IMR-90 (cell line): ENCODE results near the gene OMD. TPM values are rescaled to one million over a fixed set of nuclear protein-coding genes. Genes with fewer than 3 reads are reported as not detected.
A peak's percentile ranks its signal among the peaks of the same experiment; 100 is the strongest.

Experiments used
- ATAC-seq: fragments of 200-7000 bp; cut with Tn5 transposase; 2 replicates; pipeline ENCODE4 v1.9.1; 2020; ENCODE audit warnings: low read depth, mild to moderate bottlenecking, moderate library complexity
- BruUV-seq: library from RNA; stranded (reverse); fragments of 400-500 nt; replicated peaks from 2 replicates; lab custom pipeline; 2021; lab: Mats Ljungman, UMichigan
- CTCF ChIA-PET: fragments of 300-600 bp; formaldehyde crosslinking; extraction: SDS; loops from one replicate; lab custom pipeline; 2021; ENCODE audit warnings: antibody characterized with exemption; lab: Yijun Ruan, JAX
- POLR2A ChIA-PET: fragments of 300-600 bp; sonication (Branson Sonifier 250); formaldehyde crosslinking; loops from one replicate; lab custom pipeline; 2022; ENCODE audit warnings: antibody characterized with exemption; ENCODE audit not compliant: unreplicated experiment; lab: Charles Lee
- DNase-seq: peaks from one replicate; pipeline ENCODE4 v3.0.0; 2013
- H2AFZ ChIP-seq: replicated peaks from 2 replicates; pipeline ENCODE3; 2013; ENCODE audit warnings: low read length, mild to moderate bottlenecking; ENCODE audit not compliant: poor library complexity
- H2AK5ac ChIP-seq: 2 replicates; pipeline ENCODE4 v1.6.1; 2013; ENCODE audit warnings: low read depth, low read length, inconsistent platforms
- H2AK9ac ChIP-seq: replicated peaks from 2 replicates; pipeline ENCODE3; 2013; ENCODE audit warnings: mild to moderate bottlenecking, low read depth, low read length, moderate library complexity; ENCODE audit not compliant: poor library complexity
- H2BK120ac ChIP-seq: 2 replicates; pipeline ENCODE4 v1.6.1; 2013; ENCODE audit warnings: low read depth, low read length, inconsistent platforms
- H2BK15ac ChIP-seq: 3 replicates; pipeline ENCODE4 v1.6.1; 2013; ENCODE audit warnings: low read depth, low read length, inconsistent platforms
- H2BK20ac ChIP-seq: 2 replicates; pipeline ENCODE4 v1.6.1; 2013; ENCODE audit warnings: low read depth, mild to moderate bottlenecking, inconsistent platforms, low read length, moderate library complexity
- H2BK5ac ChIP-seq: 2 replicates; pipeline ENCODE4 v1.6.1; 2013; ENCODE audit warnings: mild to moderate bottlenecking, low read depth, low read length, inconsistent platforms; ENCODE audit not compliant: poor library complexity, severe bottlenecking
- H3K14ac ChIP-seq: replicated peaks from 2 replicates; pipeline ENCODE4 v1.6.1; 2013; ENCODE audit warnings: low read depth, low read length, inconsistent platforms
- H3K18ac ChIP-seq: 2 replicates; pipeline ENCODE4 v1.6.1; 2013; ENCODE audit warnings: low read depth, low read length, control low read depth
- H3K23ac ChIP-seq: 2 replicates; pipeline ENCODE4 v1.6.1; 2013; ENCODE audit warnings: low read depth, low read length, inconsistent platforms
- H3K27ac ChIP-seq: 2 replicates; pipeline ENCODE4 v1.5.1; 2013; ENCODE audit warnings: mild to moderate bottlenecking, control low read depth, low read length; ENCODE audit not compliant: insufficient read depth
- H3K27me3 ChIP-seq: 2 replicates; pipeline ENCODE4 v1.6.1; 2013; ENCODE audit warnings: low read length; ENCODE audit not compliant: control insufficient read depth, insufficient read depth
- H3K36me3 ChIP-seq: 2 replicates; pipeline ENCODE4 v1.6.1; 2013; ENCODE audit warnings: low read length, mixed read lengths; ENCODE audit not compliant: control insufficient read depth, insufficient read depth
- H3K4ac ChIP-seq: 2 replicates; pipeline ENCODE4 v1.6.1; 2013; ENCODE audit warnings: low read depth, low read length, inconsistent platforms
- H3K4me1 ChIP-seq: 2 replicates; pipeline ENCODE4 v1.6.1; 2013; ENCODE audit warnings: low read length, mixed read lengths; ENCODE audit not compliant: control insufficient read depth, insufficient read depth
- H3K4me2 ChIP-seq: 2 replicates; pipeline ENCODE4 v1.6.1; 2013; ENCODE audit warnings: low read depth, mild to moderate bottlenecking, control low read depth, low read length, moderate library complexity
- H3K4me3 ChIP-seq: 2 replicates; pipeline ENCODE4 v1.5.1; 2013; ENCODE audit warnings: low read depth, mild to moderate bottlenecking, control low read depth, low read length, moderate library complexity; ENCODE audit not compliant: insufficient read depth
- H3K56ac ChIP-seq: 2 replicates; pipeline ENCODE4 v1.6.1; 2013; ENCODE audit warnings: low read length, inconsistent platforms; ENCODE audit not compliant: insufficient read depth; ENCODE audit errors: extremely low read depth
- H3K79me1 ChIP-seq, 2 experiments: 2 replicates each; pipeline ENCODE4 v1.6.1; 2013; ENCODE audit warnings: low read length in 2 of 2, inconsistent platforms in 1 of 2, low read depth in 1 of 2
- H3K9ac ChIP-seq: 2 replicates; pipeline ENCODE4 v1.6.1; 2013; ENCODE audit warnings: low read depth, low read length, control low read depth
- H3K9me1 ChIP-seq: 2 replicates; pipeline ENCODE4 v1.6.1; 2013; ENCODE audit warnings: low read length, inconsistent platforms; ENCODE audit not compliant: insufficient read depth
- H3K9me3 ChIP-seq: 2 replicates; pipeline ENCODE4 v1.6.1; 2013; ENCODE audit warnings: low read length; ENCODE audit not compliant: control insufficient read depth, insufficient read depth
- H4K20me1 ChIP-seq: 2 replicates; pipeline ENCODE4 v1.6.1; 2013; ENCODE audit warnings: low read length, inconsistent platforms; ENCODE audit not compliant: insufficient read depth
- H4K5ac ChIP-seq: 2 replicates; pipeline ENCODE4 v1.6.1; 2013; ENCODE audit warnings: mild to moderate bottlenecking, low read depth, low read length, control low read depth
- H4K8ac ChIP-seq, 2 experiments: 2 replicates each; pipeline ENCODE4 v1.6.1; 2013; ENCODE audit warnings: low read depth in 2 of 2, low read length in 2 of 2, control low read depth in 1 of 2, inconsistent platforms in 1 of 2
- H4K91ac ChIP-seq: 2 replicates; pipeline ENCODE4 v1.6.1; 2013; ENCODE audit warnings: low read depth, low read length, inconsistent platforms; ENCODE audit not compliant: insufficient read depth
- BHLHE40 ChIP-seq: fragments of 150-350 bp; IDR thresholded peaks from 2 replicates; pipeline ENCODE4 v1.6.1; 2016; ENCODE audit warnings: mild to moderate bottlenecking, low read depth, low read length
- CEBPB ChIP-seq: IDR thresholded peaks from 2 replicates; pipeline ENCODE4 v1.6.1; 2012; ENCODE audit warnings: low read depth, low read length, improper control_type of control experiment
- CHD1 ChIP-seq: IDR thresholded peaks from 2 replicates; pipeline ENCODE4 v1.6.1; 2012; ENCODE audit warnings: low read depth, low read length, improper control_type of control experiment
- CTCF ChIP-seq: conservative IDR thresholded peaks from 2 replicates; pipeline ENCODE4 v1.5.1; 2012; ENCODE audit warnings: mild to moderate bottlenecking, low read depth, low read length, improper control_type of control experiment
- ELK1 ChIP-seq: fragments of 150-350 bp; IDR thresholded peaks from 2 replicates; pipeline ENCODE4 v1.6.1; 2016; ENCODE audit warnings: low read depth, mild to moderate bottlenecking, low read length, moderate library complexity, borderline replicate concordance
- FOS ChIP-seq: fragments of 150-350 bp; IDR thresholded peaks from 2 replicates; pipeline ENCODE4 v1.6.1; 2016; ENCODE audit warnings: low read depth, low read length
- MAFK ChIP-seq: IDR thresholded peaks from 2 replicates; pipeline ENCODE4 v1.6.1; 2012; ENCODE audit warnings: low read depth, low read length, improper control_type of control experiment
- MAZ ChIP-seq: IDR thresholded peaks from 2 replicates; pipeline ENCODE4 v1.6.1; 2012; ENCODE audit warnings: low read depth, mild to moderate bottlenecking, low read length, improper control_type of control experiment, moderate library complexity, borderline replicate concordance
- MXI1 ChIP-seq: IDR thresholded peaks from 2 replicates; pipeline ENCODE4 v1.6.1; 2012; ENCODE audit warnings: low read depth, mild to moderate bottlenecking, low read length, moderate library complexity, borderline replicate concordance
- NFE2L2 ChIP-seq: fragments of 150-350 bp; IDR thresholded peaks from 2 replicates; pipeline ENCODE4 v1.6.1; 2016; ENCODE audit warnings: low read depth, mild to moderate bottlenecking, low read length
- POLR2A ChIP-seq: IDR thresholded peaks from 2 replicates; pipeline ENCODE4 v1.6.1; 2012; ENCODE audit warnings: mild to moderate bottlenecking, low read depth, low read length
- RAD21 ChIP-seq: IDR thresholded peaks from 2 replicates; pipeline ENCODE4 v1.6.1; 2012; ENCODE audit warnings: low read length, improper control_type of control experiment
- RCOR1 ChIP-seq: IDR thresholded peaks from 2 replicates; pipeline ENCODE4 v1.6.1; 2012; ENCODE audit warnings: mild to moderate bottlenecking, low read length, improper control_type of control experiment; ENCODE audit not compliant: insufficient replicate concordance
- RFX5 ChIP-seq: IDR thresholded peaks from 2 replicates; pipeline ENCODE4 v1.8.0; 2012; ENCODE audit warnings: low read depth, mild to moderate bottlenecking, low read length, moderate library complexity
- SMC3 ChIP-seq: fragments of 150-350 bp; IDR thresholded peaks from 2 replicates; pipeline ENCODE4 v1.6.1; 2016; ENCODE audit warnings: low read depth, mild to moderate bottlenecking, antibody characterized with exemption, low read length, moderate library complexity
- USF2 ChIP-seq: fragments of 150-350 bp; IDR thresholded peaks from 2 replicates; pipeline ENCODE4 v1.6.1; 2017; ENCODE audit warnings: mild to moderate bottlenecking, antibody characterized with exemption, low read length, low read depth
- WGBS, 2 experiments: methylation state at CpG; one replicate each; pipeline versions ENCODE4 v1.1.5 to v1.1.7; 2013; ENCODE audit warnings: missing lambda C conversion rate in 2 of 2; ENCODE audit not compliant: insufficient read length in 1 of 2; ENCODE audit errors: extremely low coverage in 2 of 2; 5-methylcytosine and 5-hydroxymethylcytosine counted together
- dilution Hi-C: fragments of 300-500 bp; cut with HindIII; formaldehyde crosslinking; loops from one replicate; pipeline ENCODE4 v1.14.3; 2018; ENCODE audit warnings: low sequenced_read_pairs; ENCODE audit not compliant: unreplicated experiment
- in situ Hi-C: fragments of 300-500 bp; cut with MboI; formaldehyde crosslinking; loops from 3 replicates; pipeline ENCODE4 v1.14.3; 2019; ENCODE audit warnings: low sequenced_read_pairs, inconsistent platforms, mixed read lengths
- intact Hi-C: fragments of 100-400 bp; cut with micrococcal nuclease; formaldehyde crosslinking; loops from 2 replicates; pipeline ENCODE4 v1.10.0; 2022
- polyA plus RNA-seq, 3 experiments: library from polyadenylated mRNA; depleted of rRNA; stranded (reverse); fragments of >200 nt; gene quantifications; 2 replicates each; pipeline ENCODE4 v1.2.3, GENCODE V29; 2012; ENCODE audit warnings: low replicate concordance in 1 of 3
- total RNA-seq: library from RNA; depleted of rRNA; stranded (reverse); fragments of >200 nt; gene quantifications from 2 replicates; pipeline ENCODE4 v1.2.3, GENCODE V29; 2012

OMD gene
- total and polyA plus RNA-seq, 2 of the 4 experiments (the other 2 are of a cell fraction): not detected

GRCh38 chr9:92385953-92386352, 38.3 kb downstream of the OMD start:
- Histone ChIP-seq H3K4ac (no peak overlapping the region), H4K5ac (no peak overlapping the region), H3K4me3 (no peak overlapping the region), H2BK5ac (no peak overlapping the region), H3K27ac (no peak overlapping the region), H3K18ac (no peak overlapping the region), H3K36me3 (no peaks in the 10 kb centered on the region), H4K91ac (no peak overlapping the region), H3K9me1 (no peaks in the 10 kb centered on the region; the same call in 1 of the 2 replicates), H3K4me1 (no peaks in the 10 kb centered on the region; the same call in 1 of the 2 replicates), H3K9ac (no peak overlapping the region), H3K79me1 (no peaks in the 10 kb centered on the region), H3K56ac (no peak overlapping the region), H2AK9ac (no peak overlapping the region), H3K27me3 (no peaks in the 10 kb centered on the region), H2BK15ac (no peak overlapping the region), H4K20me1 (no peaks in the 10 kb centered on the region), H4K8ac (no peak overlapping the region), H2AK5ac (no peak overlapping the region), H3K4me2 (no peak overlapping the region), H3K23ac (no peak overlapping the region), H2AFZ (no peak overlapping the region), H3K14ac (no peak overlapping the region), H2BK20ac (0 out of 2 replicates have a peak overlapping the region, but pooled peaks have one; percentile 6), H2BK120ac (no peak overlapping the region), H3K9me3 (no peaks in the 10 kb centered on the region)
- BruUV-seq: no TSS peak
- dilution Hi-C loops (no loop called here), intact Hi-C loops (no loop called here), in situ Hi-C loops (no loop called here)
- ATAC-seq (no peak), DNase-seq (peak; percentile 29)
- no CpG with 5 or more reads among the region's 4 CpGs for WGBS, 2 experiments
- CTCF ChIA-PET: no interaction called here
- TF ChIP-seq MXI1: no peak
- TF ChIP-seq CHD1: no peak
- no peak for TF ChIP-seq USF2
- no peak for TF ChIP-seq RAD21
- TF ChIP-seq RCOR1: no peak
- no peak for TF ChIP-seq BHLHE40
- TF ChIP-seq NFE2L2: no peak
- no peak for TF ChIP-seq POLR2A
- no peak; the same call in 1 of the 2 replicates for TF ChIP-seq CEBPB
- no peak for TF ChIP-seq MAZ
- no peak for TF ChIP-seq FOS
- TF ChIP-seq ELK1: no peak
- no peak for TF ChIP-seq RFX5
- no peak for TF ChIP-seq CTCF
- no peak for TF ChIP-seq SMC3
- no peak for TF ChIP-seq MAFK
- POLR2A ChIA-PET: no interaction called here
